D721Med (cell line): ENCODE measurements around the gene TSTD2.
A peak's percentile ranks its signal among the peaks of the same experiment; 100 is the strongest.

Experiments
- DNase-seq: peaks from one replicate; pipeline ENCODE4 v3.0.0; 2011; ENCODE audit warnings: low spot score; ENCODE audit not compliant: insufficient read length
- FAIRE-seq: peaks from 2 replicates; lab custom pipeline; 2011; peaks lifted over from hg19 to GRCh38; lab: Jason Lieb, UNC
- CTCF ChIP-seq: IDR thresholded peaks from 2 replicates; pipeline ENCODE4 v1.5.1; 2012; ENCODE audit warnings: mild to moderate bottlenecking, control low read depth; ENCODE audit not compliant: insufficient read depth; ENCODE audit errors: missing control alignments

TSTD2 gene

DNA sequence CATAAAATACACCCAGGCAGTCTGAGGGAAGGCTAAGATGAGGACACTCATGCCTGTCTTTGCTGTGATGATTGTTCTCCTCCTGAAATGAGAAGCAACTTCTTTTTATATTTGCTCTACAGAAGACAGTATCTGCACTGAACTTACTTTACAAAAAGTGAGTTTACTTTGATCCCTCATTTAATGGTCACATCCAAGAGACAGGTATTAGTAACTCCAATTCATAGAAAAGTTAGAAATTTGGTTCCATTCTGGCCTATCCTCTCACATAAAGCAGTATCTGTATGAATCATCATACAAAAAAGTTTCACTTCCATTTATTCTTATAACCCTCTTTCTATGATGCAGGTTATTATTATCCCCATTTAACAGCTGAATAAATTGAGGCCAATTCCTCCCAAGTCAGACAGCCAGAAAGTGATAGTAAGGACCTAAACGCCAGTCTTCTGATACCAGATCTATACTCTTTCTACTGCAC, 15.2 kb downstream of the TSTD2 start:
- no peak for TF ChIP-seq CTCF
- DNase-seq (no peak), FAIRE-seq (no peak)

- FAIRE-seq (peak; percentile 41), DNase-seq (peak; percentile 40)
- TF ChIP-seq CTCF: peak; percentile 86
Measured at GRCh38 chr9:97615439-97616072, 17.6 kb downstream of the TSTD2 start.

DNA sequence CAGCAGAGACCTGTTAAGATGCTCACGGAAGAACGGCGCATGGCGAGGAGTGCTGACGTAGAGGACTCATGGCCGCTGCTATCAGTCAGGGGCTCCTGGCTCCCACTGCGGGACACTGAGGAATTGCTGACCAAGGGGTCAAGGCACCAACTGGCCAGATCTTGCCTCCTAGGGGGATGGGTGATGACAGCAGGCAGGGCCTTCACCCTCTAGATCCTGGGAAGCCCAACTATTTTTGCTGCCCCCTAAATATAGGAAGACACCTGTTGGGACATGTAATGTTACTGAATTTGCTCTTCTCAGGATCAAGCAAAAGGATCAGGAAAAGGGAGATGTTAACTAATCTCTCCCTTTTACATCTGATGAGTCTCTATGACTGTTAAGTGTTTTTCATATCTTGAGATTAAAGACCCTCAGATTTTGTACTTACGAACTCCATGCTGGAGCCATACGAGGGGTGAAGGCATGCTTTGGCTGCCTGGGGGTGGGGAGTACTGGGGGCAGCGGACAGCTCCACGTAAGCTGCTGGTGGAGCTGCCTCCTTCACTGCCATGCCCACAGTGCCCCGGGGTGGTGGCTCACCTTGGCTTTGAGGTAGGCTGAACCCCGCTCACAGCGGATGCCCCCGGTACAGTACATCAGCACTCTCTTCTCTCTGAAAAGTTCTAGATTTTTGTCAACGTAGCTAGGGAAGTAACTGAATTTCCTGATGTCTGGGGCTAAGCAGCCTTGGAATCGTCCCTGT, 28.1 kb downstream of the TSTD2 start:
- no peak for FAIRE-seq
- DNase-seq: no peak
- TF ChIP-seq CTCF: no peak

DNA sequence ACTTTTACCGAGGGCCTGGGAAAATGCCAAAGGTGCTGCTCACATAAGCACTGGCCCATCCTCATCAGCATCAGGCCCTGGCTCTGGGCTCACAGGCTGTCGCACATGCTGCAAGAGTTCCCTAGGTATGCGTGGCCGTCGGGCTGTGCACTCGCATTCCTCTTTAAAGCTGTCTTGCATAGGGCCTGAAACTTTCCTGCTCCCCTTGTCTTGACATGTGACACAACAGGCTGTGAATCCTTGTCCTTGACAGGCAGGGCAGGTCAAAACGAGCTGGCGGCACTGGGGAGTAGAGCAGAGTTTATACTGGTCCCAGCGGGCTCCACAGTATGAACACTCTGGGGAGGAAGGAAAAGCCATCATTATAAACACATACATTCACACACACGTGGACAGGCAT, 30.7 kb downstream of the TSTD2 start:
- no peak for TF ChIP-seq CTCF
- no peak for FAIRE-seq
- DNase-seq: no peak

GRCh38 chr9:97601228-97601898, 31.8 kb downstream of the TSTD2 start:
- TF ChIP-seq CTCF: no peak
- FAIRE-seq (no peak), DNase-seq (no peak)

- DNase-seq (no peak), FAIRE-seq (no peak)
- no peak for TF ChIP-seq CTCF
Measured at GRCh38 chr9:97600531-97601227, 32.5 kb downstream of the TSTD2 start.
